MM.1S (cell line): ENCODE measurements around the gene DLL4.

ENCODE experiments used
- EZH2 ChIP-seq: fragments of 300-600 bp; sonication (generic); optimal IDR thresholded peaks from 2 replicates; pipeline ENCODE3; 2017; ENCODE audit warnings: low read depth, mild to moderate bottlenecking, antibody characterized with exemption, low read length, mixed read lengths
- EZH2phosphoT487 ChIP-seq: fragments of 300-600 bp; sonication (generic); IDR thresholded peaks from 2 replicates; pipeline ENCODE4 v1.6.1; 2018; ENCODE audit warnings: antibody characterized with exemption, low read length
- TF ChIP-seq, protein P1 (sequence below): fragments of 300-600 bp; sonication (generic); IDR thresholded peaks from 2 replicates; pipeline ENCODE4 v1.5.1; 2016; ENCODE audit warnings: antibody characterized with exemption, low read length, mixed read lengths

DNA sequence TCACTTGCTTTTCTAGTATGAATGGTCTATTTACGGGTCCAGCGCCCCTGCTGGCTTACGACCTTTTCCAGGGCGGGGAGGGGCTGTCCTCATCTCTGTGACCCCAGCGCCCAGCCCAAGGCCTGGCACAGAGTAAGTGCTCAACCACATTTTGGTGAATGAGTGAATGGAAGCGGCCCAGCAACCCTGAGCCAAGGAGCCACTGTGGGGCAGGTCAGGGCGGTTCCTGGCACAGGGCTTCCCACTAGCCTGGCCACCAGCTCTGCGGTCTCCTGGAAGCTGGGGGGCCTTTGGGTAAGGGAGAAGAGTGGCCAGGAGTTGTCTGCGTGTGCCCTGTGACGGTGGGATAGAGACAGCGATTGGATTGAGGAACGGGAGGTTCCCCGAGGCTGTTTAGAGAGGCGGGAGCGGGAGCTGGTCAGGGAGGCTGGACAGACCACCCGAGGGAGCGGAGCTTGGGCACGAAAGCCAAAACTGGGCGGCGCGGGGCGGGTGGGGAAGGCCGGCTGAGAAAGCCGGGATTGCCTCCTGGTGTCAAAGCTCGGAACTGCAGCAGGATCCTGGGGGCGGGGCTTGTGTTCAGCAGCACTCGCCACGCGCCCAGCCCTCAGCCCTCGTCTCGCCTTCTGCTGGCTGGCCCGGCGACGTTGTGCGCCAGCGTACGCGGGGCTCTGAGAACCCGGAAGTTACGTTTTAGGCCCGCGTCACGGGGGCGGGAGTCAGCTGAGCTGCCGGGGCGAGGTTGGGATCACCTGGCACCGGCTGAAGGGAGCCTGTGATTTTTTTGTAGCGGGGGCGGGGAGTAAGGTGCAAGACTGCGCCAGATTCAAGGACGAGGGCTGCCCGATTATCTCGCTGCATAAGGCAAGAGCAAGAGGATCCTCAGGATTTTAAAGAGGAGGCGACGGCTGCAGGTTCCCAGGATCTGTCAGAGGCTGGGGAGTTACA is 35.1 kb upstream of the DLL4 start, which contains the start of gene VPS18:
- TF ChIP-seq, protein P1, sequence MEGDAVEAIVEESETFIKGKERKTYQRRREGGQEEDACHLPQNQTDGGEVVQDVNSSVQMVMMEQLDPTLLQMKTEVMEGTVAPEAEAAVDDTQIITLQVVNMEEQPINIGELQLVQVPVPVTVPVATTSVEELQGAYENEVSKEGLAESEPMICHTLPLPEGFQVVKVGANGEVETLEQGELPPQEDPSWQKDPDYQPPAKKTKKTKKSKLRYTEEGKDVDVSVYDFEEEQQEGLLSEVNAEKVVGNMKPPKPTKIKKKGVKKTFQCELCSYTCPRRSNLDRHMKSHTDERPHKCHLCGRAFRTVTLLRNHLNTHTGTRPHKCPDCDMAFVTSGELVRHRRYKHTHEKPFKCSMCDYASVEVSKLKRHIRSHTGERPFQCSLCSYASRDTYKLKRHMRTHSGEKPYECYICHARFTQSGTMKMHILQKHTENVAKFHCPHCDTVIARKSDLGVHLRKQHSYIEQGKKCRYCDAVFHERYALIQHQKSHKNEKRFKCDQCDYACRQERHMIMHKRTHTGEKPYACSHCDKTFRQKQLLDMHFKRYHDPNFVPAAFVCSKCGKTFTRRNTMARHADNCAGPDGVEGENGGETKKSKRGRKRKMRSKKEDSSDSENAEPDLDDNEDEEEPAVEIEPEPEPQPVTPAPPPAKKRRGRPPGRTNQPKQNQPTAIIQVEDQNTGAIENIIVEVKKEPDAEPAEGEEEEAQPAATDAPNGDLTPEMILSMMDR, result peak; percentile 69
- TF ChIP-seq EZH2 (no peak), EZH2phosphoT487 (no peak)
